Adrenal gland (tissue), 12 donors: Measurements from ENCODE around the gene PDE6B. TPM values are rescaled to one million over a fixed set of nuclear protein-coding genes. Genes with fewer than 3 reads are reported as not detected.
"Not testable (repeated sequence)": the region's sequence is repeated elsewhere in the genome, so short reads cannot be mapped to it uniquely, and the experiment has no call there.

Experiments
- DNase-seq, 7 donors: peaks; one replicate each; pipeline ENCODE4 v3.0.0-alpha.2; 2019 to 2020
- H3K27ac ChIP-seq, 5 donors: fragments of 200-600 bp; sonication (generic) in 4 of 5; 1 replicate in 3 of 5; 2 replicates in 2 of 5; pipeline versions ENCODE4 v1.5.1 to v1.8.0; 2016 to 2020; ENCODE audit warnings: mild to moderate bottlenecking in 1 of 5
- H3K27me3 ChIP-seq: fragments of 200-600 bp; 2 replicates; pipeline ENCODE4 v1.8.0; 2021
- H3K36me3 ChIP-seq, 2 donors: fragments of 200-600 bp; replicated peaks in 1 of 2; 1 replicate in 1 of 2; 2 replicates in 1 of 2; pipeline versions ENCODE4 v1.5.1 to v1.8.0; 2018 to 2022
- H3K4me1 ChIP-seq, 2 donors: fragments of 200-600 bp; replicated peaks in 1 of 2; 1 replicate in 1 of 2; 2 replicates in 1 of 2; pipeline versions ENCODE4 v1.5.1 to v1.8.0; 2018 to 2021
- H3K4me3 ChIP-seq, 4 donors: fragments of 200-600 bp; sonication (generic) in 3 of 4; one replicate each; pipeline ENCODE4 v1.5.1; 2016 to 2018
- H3K9me3 ChIP-seq, 3 donors: fragments of 200-600 bp; sonication (generic) in 1 of 3; replicated peaks in 1 of 3; 1 replicate in 2 of 3; 2 replicates in 1 of 3; pipeline versions ENCODE4 v1.5.1 to v1.8.0; 2016 to 2021
- POLR2A ChIP-seq, 2 donors: fragments of 450-650 bp; IDR thresholded peaks; one replicate each; pipeline ENCODE4 v1.6.1; 2017; ENCODE audit warnings: antibody characterized with exemption in 2 of 2, mild to moderate bottlenecking in 2 of 2, moderate library complexity in 1 of 2
- WGBS, 4 donors: extraction: QIAGEN DNeasy Blood & Tissue Kit in 2 of 4; methylation state at CpG; one replicate each; pipeline versions ENCODE4 v1.1.5 to v1.1.7; 2013 to 2017; 5-methylcytosine and 5-hydroxymethylcytosine counted together
- intact Hi-C, 2 donors: fragments of 100-400 bp; cut with DNase I; formaldehyde crosslinking; loops; one replicate each; pipeline versions ENCODE4 v1.14.1 to v1.15.0; 2022 to 2023
- polyA plus RNA-seq, 3 donors: library from polyadenylated mRNA; stranded (reverse); fragments of 200-250 nt in 2 of 3; fragments of 350-450 nt in 1 of 3; fragmentation: Illumina TruSeq in 1 of 3; extraction: RNeasy Lipid Tissue Mini Kit (QIAGEN cat#74804) in 1 of 3; gene quantifications; one replicate each; pipeline ENCODE4 v1.2.3, GENCODE V29; 2013 to 2014
- total RNA-seq, 9 donors: library from RNA; depleted of rRNA in 4 of 9; stranded (reverse); fragments of >200 nt in 4 of 9; fragments of 120-200 nt in 1 of 9; fragmentation: NEBNext Ultra II Directional in 1 of 9; extraction: Animal tissue kit (Norgen Biotek cat#: 25700) in 1 of 9; gene quantifications; one replicate each; pipeline versions ENCODE4 v1.1.0 to v1.2.4, GENCODE V29; 2013 to 2023
- TF ChIP-seq, protein P1 (sequence below), 6 experiments: fragments of 450-650 bp in 4 of 6; fragments of 200-600 bp in 2 of 6; sonication (generic) in 1 of 6; IDR thresholded peaks; 1 replicate in 5 of 6; 2 replicates in 1 of 6; pipeline versions ENCODE4 v1.5.1 to v1.8.0; 2016 to 2021; ENCODE audit warnings: antibody characterized with exemption in 6 of 6, mild to moderate bottlenecking in 2 of 6, moderate library complexity in 1 of 6
- donor health status: healthy with polysubstance abuse.
- donor health status: Bipolar disorder and iron deficiency.
- donor health status: DM: yes; HTN: yes; CAD: no.
- donor health status: DM: no; HTN: no; CAD: no.
- donor health status: DM: no; HTN: no; CAD: no.
- donor health status: DM: yes; HTN: yes; CAD: no.

Gene PDE6B
- total and polyA plus RNA-seq, 12 donors = 0.68 to 26.6 (median 1.9) TPM; not detected in 2

DNA sequence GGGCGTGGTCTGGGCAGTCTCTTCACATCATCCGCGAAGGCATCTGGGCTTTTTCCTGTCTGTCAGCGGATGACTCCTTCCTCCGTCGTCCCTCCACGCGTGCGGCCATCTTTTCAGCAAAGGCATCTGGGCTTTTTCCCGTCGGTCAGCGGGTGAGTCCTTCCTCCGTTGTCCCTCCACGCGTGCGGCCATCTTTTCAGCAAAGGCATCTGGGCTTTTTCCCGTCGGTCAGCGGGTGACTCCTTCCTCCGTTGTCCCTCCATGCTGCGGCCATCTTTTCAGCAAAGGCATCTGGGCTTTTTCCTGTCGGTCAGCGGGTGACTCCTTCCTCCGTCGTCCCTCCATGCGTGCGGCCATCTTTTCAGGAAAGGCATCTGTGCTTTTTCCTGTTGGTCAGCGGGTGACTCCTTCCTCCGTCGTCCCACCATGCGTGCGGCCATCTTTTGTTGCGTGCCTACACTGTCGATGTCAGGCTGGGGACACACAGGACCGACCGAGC is 37.0 kb upstream of the PDE6B start:
- DNase-seq = no peak
- TF ChIP-seq POLR2A (IDR thresholded peaks at IDR 0.05) = no peak
- TF ChIP-seq, protein P1, sequence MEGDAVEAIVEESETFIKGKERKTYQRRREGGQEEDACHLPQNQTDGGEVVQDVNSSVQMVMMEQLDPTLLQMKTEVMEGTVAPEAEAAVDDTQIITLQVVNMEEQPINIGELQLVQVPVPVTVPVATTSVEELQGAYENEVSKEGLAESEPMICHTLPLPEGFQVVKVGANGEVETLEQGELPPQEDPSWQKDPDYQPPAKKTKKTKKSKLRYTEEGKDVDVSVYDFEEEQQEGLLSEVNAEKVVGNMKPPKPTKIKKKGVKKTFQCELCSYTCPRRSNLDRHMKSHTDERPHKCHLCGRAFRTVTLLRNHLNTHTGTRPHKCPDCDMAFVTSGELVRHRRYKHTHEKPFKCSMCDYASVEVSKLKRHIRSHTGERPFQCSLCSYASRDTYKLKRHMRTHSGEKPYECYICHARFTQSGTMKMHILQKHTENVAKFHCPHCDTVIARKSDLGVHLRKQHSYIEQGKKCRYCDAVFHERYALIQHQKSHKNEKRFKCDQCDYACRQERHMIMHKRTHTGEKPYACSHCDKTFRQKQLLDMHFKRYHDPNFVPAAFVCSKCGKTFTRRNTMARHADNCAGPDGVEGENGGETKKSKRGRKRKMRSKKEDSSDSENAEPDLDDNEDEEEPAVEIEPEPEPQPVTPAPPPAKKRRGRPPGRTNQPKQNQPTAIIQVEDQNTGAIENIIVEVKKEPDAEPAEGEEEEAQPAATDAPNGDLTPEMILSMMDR (IDR thresholded peaks at IDR 0.05) = no peak
- 69 to 86% (median 78%) methylated on average over 36 of the region's 36 CpGs for WGBS, 4 donors
- Histone ChIP-seq H3K27me3 (peaks cover 4% of the 10 kb centered on the region), H3K4me3 (no peak overlapping the region), H3K9me3 (no peaks in the 10 kb centered on the region), H3K4me1 (no peaks in the 10 kb centered on the region), H3K27ac (no peak overlapping the region), H3K36me3 (no peaks in the 10 kb centered on the region)
- intact Hi-C loops = no loop called here

DNA sequence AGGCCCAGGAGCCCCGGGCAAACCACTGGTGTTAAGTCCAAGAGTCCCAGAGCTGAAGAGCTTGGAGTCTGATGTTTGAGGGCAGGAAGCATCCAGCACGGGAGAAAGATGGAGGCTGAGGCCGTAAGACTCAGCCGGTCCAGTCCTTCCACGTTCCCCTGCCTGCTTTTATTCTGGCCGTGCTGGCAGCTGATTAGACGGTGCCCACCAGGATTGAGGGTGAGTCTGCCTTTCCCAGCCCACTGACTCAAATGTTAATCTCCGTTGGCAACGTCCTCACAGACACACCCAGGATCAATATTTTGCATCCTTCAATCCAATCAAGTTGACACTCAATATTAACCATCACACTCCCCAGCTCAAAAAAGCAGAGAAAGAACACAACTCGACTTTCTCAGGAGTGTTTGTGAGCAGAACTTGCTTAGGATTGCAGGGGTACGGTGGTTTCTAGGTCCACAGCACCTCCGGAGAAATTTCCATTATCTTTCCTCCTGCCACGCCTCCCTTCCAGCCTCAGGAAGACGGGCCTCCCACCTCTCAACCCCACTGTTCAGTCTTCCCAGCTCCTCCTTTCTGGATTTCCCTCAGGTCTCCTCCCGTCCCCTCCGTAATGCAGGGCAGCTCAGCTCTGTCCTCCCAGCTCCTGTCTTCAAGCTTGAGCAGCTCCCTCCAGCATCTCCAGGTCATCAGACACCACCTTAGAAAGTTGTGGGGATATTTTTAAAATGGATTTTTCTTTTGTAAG is 36.0 kb upstream of the PDE6B start:
- no peak overlapping the region for H3K4me3 ChIP-seq
- DNase-seq = peak in 1 of 7 donors; percentile 24
- no peak overlapping the region for H3K27ac ChIP-seq
- H3K27me3 ChIP-seq = peaks cover 4% of the 10 kb centered on the region
- intact Hi-C loops = no loop called here
- H3K36me3 ChIP-seq = no peaks in the 10 kb centered on the region
- WGBS, 4 donors = 70 to 84% (median 77%) methylated on average over 16 of the region's 16 CpGs
- no peaks in the 10 kb centered on the region for H3K4me1 ChIP-seq
- TF ChIP-seq POLR2A (IDR thresholded peaks at IDR 0.05) = no peak
- H3K9me3 ChIP-seq = no peaks in the 10 kb centered on the region

DNA sequence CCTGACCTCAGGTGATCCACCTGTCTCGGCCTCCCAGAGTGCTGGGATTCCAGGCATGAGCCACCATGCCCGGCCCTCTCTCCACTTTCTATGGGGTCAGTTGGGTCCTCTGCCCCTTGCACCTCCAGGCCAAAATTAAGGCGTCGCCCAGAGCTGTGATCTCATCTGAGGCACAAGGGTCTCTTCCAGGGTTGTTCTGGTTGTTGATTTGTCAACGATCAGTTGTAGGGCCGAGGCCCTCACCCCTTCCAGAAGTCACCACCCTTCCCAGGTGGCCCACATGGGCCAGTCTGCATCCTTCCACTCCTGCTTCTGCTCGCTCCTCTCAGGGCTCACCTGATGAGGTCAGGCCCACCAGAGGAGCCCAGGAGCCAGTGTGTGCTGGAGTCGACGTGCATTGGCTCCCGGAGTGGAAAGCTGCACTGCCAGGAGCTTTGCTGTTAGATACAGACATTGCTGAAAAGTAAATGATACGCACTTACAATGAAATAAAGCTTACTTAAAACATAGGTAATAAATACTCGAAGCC is 35.0 kb upstream of the PDE6B start:
- peak in 1 of 7 donors; percentile 5 for DNase-seq
- TF ChIP-seq, protein P1 (IDR thresholded peaks at IDR 0.05) = no peak
- TF ChIP-seq POLR2A (IDR thresholded peaks at IDR 0.05) = no peak
- intact Hi-C loops = no loop called here

DNA sequence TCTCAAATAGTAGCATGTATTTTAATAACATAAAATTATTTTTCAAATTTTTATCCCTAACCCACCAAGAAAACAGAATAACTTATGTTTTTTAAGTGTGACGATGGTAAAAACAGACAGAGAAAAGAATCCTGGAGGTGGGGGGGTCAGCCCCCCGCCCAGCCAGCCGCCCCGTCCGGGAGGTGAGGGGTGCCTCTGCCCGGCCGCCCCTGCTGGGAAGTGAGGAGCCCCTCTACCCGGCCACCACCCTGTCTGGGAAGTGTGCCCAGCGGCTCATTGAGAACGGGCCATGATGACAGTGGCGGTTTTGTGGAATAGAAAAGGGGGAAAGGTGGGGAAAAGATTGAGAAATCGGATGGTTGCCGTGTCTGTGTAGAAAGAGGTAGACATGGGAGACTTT is 33.2 kb upstream of the PDE6B start:
- WGBS, 4 donors = 76 to 80% (median 79%) methylated on average over 11 to 13 of the region's 13 CpGs
- not testable (repeated sequence) for H3K27me3 ChIP-seq

More for the DNA sequence above, 35.0 kb upstream of the PDE6B start:
- WGBS, 4 donors = 82 to 91% (median 88%) methylated on average over 12 of the region's 12 CpGs
- Histone ChIP-seq H3K27ac (no peak overlapping the region), H3K36me3 (no peaks in the 10 kb centered on the region), H3K4me1 (no peaks in the 10 kb centered on the region), H3K27me3 (peaks cover 4% of the 10 kb centered on the region), H3K9me3 (no peaks in the 10 kb centered on the region), H3K4me3 (no peak overlapping the region)

DNA sequence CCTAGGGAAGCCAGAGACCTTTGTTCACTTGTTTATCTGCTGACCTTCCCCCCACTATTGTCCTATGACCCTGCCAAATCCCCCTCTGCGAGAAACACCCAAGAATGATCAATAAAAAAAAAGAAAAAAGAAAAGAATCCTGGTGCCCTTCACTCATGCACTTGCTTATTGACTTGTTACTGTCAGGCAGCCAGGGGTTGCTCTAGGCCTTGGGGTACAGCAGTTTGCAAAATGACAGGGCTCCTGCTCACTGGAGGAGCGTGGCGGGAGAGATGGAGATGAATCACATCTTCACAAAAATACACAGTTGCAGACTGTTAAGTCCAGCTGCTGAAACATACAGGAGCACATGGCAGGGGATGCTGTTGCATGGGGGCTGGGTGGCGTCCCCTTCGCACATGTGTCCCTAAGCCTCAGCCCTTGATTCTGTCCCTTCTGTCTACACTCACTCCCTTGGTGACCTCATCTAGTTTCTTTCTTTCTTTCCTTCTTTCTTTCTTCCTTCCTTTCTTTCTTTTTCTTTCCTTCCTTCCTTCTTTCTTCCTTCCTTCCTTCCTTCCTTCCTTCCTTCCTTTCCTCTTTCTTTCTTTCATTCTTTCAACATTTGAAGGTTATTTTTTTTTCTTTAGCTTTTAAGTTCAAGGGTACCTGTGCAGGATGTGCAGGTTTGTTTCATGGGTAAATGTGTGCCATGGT is 32.4 kb upstream of the PDE6B start:
- WGBS, 4 donors = 51 to 74% (median 63%) methylated on average over 5 of the region's 5 CpGs
- H3K4me3 ChIP-seq = no peak overlapping the region
- no peaks in the 10 kb centered on the region for H3K9me3 ChIP-seq
- H3K27ac ChIP-seq = no peak overlapping the region
- TF ChIP-seq POLR2A (IDR thresholded peaks at IDR 0.05) = no peak
- TF ChIP-seq, protein P1 (IDR thresholded peaks at IDR 0.05) = no peak
- no peaks in the 10 kb centered on the region for H3K4me1 ChIP-seq
- DNase-seq = peak in 1 of 7 donors; percentile 25
- intact Hi-C loops = no loop called here
- H3K27me3 ChIP-seq = peaks cover 4% of the 10 kb centered on the region
- H3K36me3 ChIP-seq = no peaks in the 10 kb centered on the region

More for the DNA sequence above, 33.2 kb upstream of the PDE6B start:
- DNase-seq, H3K4me3 ChIP-seq, H3K36me3 ChIP-seq, H3K27ac ChIP-seq, H3K9me3 ChIP-seq, intact Hi-C loops, H3K4me1 ChIP-seq: not testable (repeated sequence)
